ENCODE data around the gene SLC26A9. TPM values are rescaled to one million over a fixed set of nuclear protein-coding genes. Genes with fewer than 3 reads are reported as not detected.
A peak's percentile ranks its signal among the peaks of the same experiment; 100 is the strongest.

SLC26A9 gene
- total and polyA plus RNA-seq, 2 experiments from 2014 or later: 1.0 to 4.0 TPM

DNA sequence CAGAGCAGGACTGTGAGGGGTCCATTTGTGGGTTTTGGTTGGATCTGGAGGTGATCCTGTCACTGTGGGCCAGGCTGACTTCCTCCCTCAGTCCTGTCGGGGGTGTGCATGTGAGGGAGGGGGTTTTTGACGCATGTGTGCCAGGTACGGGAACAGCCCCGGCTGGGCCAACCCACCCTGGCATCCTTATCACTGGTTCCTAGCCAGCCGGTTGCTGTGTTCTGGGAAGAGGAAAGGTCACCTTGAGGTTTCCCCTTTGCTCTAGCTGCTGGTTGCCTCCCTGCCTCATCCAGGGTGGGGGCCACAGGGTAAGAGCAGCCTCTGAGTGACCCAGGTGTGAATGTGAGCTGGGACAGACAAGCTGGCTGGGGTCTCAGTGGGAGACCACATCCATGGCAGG, 2.5 kb downstream of the SLC26A9 start:
- no peak overlapping the region for H3K4me3 ChIP-seq
- peaks cover 39% of the 10 kb centered on the region for H3K4me1 ChIP-seq (ENCODE audit: low read depth)
- no peak for TF ChIP-seq CTCF (IDR thresholded peaks at IDR 0.05; ENCODE audit: low read depth, low read length)
- no peaks in the 10 kb centered on the region for H3K9me3 ChIP-seq (ENCODE audit: low read depth)
- no peak overlapping the region for H3K27ac ChIP-seq
- H3K36me3 ChIP-seq: no peaks in the 10 kb centered on the region
- H3K27me3 ChIP-seq: no peaks in the 10 kb centered on the region
- DNase-seq (ENCODE audit: low read depth in 1 of 2, low spot score in 1 of 2): no peak

DNA sequence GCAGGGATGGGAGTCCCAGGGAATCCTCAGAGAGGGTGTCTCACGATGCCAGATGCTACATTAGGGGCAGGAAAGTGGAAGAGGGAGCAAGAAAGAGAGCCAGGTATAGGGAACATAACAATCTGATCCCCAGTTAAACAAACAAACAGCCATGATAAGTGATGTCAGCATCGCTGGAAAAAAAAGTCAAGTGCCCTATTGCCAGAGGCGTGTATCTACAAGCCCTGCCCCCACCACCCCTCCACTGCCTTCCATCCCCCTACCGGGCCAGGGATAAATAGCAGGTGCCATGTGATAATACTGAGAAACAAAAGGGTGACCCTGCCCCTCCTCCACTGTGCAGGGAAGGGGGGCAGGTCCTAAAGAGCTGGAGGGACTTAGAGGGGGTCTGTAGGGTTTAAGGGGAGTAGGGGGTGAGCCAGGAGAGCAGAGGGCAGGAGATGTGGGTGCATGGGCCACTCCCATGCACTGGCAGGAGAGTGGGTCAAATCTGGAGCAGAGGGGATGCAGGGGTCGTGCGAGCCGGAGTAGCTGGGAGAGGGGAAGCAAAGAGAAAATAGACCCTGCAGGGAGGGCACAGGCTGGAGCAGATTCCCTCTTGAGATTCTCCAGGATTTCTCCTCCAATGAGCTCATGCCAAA, 3.4 kb downstream of the SLC26A9 start:
- TF ChIP-seq CTCF (IDR thresholded peaks at IDR 0.05; ENCODE audit: low read depth, low read length): peak; percentile 9
- Histone ChIP-seq H3K27ac (no peak overlapping the region), H3K4me3 (no peak overlapping the region), H3K36me3 (no peaks in the 10 kb centered on the region), H3K4me1 (ENCODE audit: low read depth) (peaks cover 39% of the 10 kb centered on the region), H3K27me3 (no peaks in the 10 kb centered on the region), H3K9me3 (ENCODE audit: low read depth) (no peaks in the 10 kb centered on the region)
- peak in 1 of 2 donors; percentile 63 for DNase-seq (ENCODE audit: low read depth in 1 of 2, low spot score in 1 of 2)

GRCh38 chr1:205938682-205939081, 4.6 kb downstream of the SLC26A9 start:
- Histone ChIP-seq H3K4me3 (no peak overlapping the region), H3K4me1 (ENCODE audit: low read depth) (peaks cover 38% of the 10 kb centered on the region), H3K27me3 (no peaks in the 10 kb centered on the region), H3K27ac (no peak overlapping the region), H3K9me3 (ENCODE audit: low read depth) (no peaks in the 10 kb centered on the region), H3K36me3 (no peaks in the 10 kb centered on the region)
- TF ChIP-seq CTCF (IDR thresholded peaks at IDR 0.05; ENCODE audit: low read depth, low read length): no peak
- DNase-seq (ENCODE audit: low read depth in 1 of 2, low spot score in 1 of 2): no peak

DNA sequence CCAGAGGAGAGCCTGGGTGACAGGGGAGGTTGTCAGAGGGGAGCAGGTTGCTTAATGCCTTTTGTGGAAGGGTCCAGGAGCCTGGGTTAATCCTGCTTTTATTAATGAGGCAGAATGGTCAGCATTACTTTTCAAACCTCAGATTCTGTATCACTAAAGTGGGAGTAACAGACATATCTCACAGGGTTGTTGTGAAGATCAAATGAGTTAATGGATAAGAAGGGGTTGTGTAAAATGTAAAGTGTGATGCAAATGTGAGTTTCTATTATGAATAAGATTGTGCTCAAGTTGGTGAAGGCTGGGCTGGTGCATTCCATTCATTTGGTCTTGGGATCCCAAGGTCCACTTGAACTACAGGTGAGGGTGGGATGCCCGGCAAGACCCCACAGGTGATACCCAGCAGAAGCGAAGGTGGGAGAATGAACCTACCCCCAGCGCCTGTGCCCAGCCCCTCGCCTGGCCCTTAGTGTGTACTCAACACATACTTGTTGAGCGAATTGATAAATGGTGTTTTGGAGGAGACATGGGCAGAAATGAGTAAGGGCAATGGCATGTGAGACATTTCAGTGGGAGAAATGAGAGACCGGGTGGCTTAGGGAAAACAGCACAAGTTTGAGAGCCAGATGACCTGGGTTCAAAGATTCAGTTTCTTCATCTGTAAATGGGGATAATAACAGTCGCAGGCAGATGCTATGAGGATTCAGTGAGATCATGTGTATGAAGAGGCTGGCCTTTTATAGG, 6.2 kb downstream of the SLC26A9 start:
- Histone ChIP-seq H3K27me3 (no peaks in the 10 kb centered on the region), H3K4me3 (no peak overlapping the region), H3K4me1 (ENCODE audit: low read depth) (peaks cover 26% of the 10 kb centered on the region), H3K36me3 (no peaks in the 10 kb centered on the region), H3K9me3 (ENCODE audit: low read depth) (no peaks in the 10 kb centered on the region), H3K27ac (no peak overlapping the region)
- TF ChIP-seq CTCF (IDR thresholded peaks at IDR 0.05; ENCODE audit: low read depth, low read length): no peak
- peak in 1 of 2 donors; percentile 71 for DNase-seq (ENCODE audit: low read depth in 1 of 2, low spot score in 1 of 2)

DNA sequence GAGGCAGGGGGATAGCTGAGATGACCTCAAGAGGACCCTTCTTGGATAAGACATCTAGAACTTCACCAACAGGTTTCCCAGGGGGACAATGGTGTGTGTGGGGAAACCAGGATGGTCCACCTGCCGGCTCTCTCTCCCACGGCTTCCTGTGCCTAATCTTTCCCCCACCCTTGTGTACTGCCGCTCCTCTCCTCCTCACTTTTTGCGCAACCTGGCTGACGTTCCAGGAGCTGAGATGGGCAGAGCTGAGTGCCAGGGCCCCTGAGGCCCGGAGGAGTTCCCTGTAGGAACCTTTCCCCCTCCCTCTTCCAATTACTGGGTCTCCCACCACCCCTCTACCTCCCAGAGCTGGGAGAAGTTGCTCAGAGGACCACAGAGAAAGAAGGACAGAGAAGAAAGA, 6.9 kb downstream of the SLC26A9 start:
- peaks cover 19% of the 10 kb centered on the region for H3K4me1 ChIP-seq (ENCODE audit: low read depth)
- no peaks in the 10 kb centered on the region for H3K27me3 ChIP-seq
- H3K4me3 ChIP-seq: no peak overlapping the region
- no peaks in the 10 kb centered on the region for H3K9me3 ChIP-seq (ENCODE audit: low read depth)
- DNase-seq (ENCODE audit: low read depth in 1 of 2, low spot score in 1 of 2): peak in 1 of 2 donors; percentile 38
- TF ChIP-seq CTCF (IDR thresholded peaks at IDR 0.05; ENCODE audit: low read depth, low read length): no peak
- no peaks in the 10 kb centered on the region for H3K36me3 ChIP-seq
- H3K27ac ChIP-seq: no peak overlapping the region

Data from cardiac muscle cell (in vitro differentiated cells and primary cell).